GM23338 (cell line): ENCODE results near the gene NRXN2. TPM values are rescaled to one million over a fixed set of nuclear protein-coding genes. Genes with fewer than 3 reads are reported as not detected.

Source experiments
- ATAC-seq: fragments of 200-7000 bp; cut with Tn5 transposase; 3 replicates; pipeline ENCODE4 v1.9.1; 2020
- DNase-seq: peaks from one replicate; pipeline ENCODE4 v3.0.0-alpha.2; 2015; ENCODE audit warnings: low spot score
- H2AFZ ChIP-seq: fragments of 200-600 bp; sonication (generic); 2 replicates; pipeline ENCODE4 v1.8.0; 2016; ENCODE audit warnings: antibody characterized with exemption, mild to moderate bottlenecking, moderate library complexity
- H3F3A ChIP-seq: fragments of 200-600 bp; sonication (generic); replicated peaks from 2 replicates; pipeline ENCODE4 v1.8.0; 2017; ENCODE audit warnings: antibody characterized with exemption, mixed run types, low read depth
- H3K27ac ChIP-seq: fragments of 200-600 bp; sonication (generic); 2 replicates; pipeline ENCODE4 v1.6.1; 2016; ENCODE audit warnings: low read depth
- H3K27me3 ChIP-seq: fragments of 200-600 bp; sonication (generic); 2 replicates; pipeline ENCODE4 v1.8.0; 2016; ENCODE audit warnings: mild to moderate bottlenecking, mixed run types, moderate library complexity; ENCODE audit not compliant: insufficient read depth
- H3K36me3 ChIP-seq: fragments of 200-600 bp; sonication (generic); 2 replicates; pipeline ENCODE4 v1.8.0; 2016; ENCODE audit warnings: mild to moderate bottlenecking; ENCODE audit not compliant: insufficient read depth
- H3K4me1 ChIP-seq: fragments of 200-600 bp; sonication (generic); 2 replicates; pipeline ENCODE4 v1.8.0; 2016; ENCODE audit warnings: mild to moderate bottlenecking, moderate library complexity; ENCODE audit not compliant: insufficient read depth
- H3K4me2 ChIP-seq: fragments of 200-600 bp; sonication (generic); 2 replicates; pipeline ENCODE4 v1.7.1; 2017; ENCODE audit warnings: mixed run types
- H3K4me3 ChIP-seq: fragments of 200-600 bp; sonication (generic); 2 replicates; pipeline ENCODE4 v1.6.1; 2016; ENCODE audit warnings: mixed run types
- H3K79me2 ChIP-seq: fragments of 200-600 bp; sonication (generic); replicated peaks from 2 replicates; pipeline ENCODE4 v1.8.0; 2017; ENCODE audit warnings: mild to moderate bottlenecking; ENCODE audit not compliant: insufficient read depth
- H3K9me2 ChIP-seq: fragments of 200-600 bp; sonication (generic); 2 replicates; pipeline ENCODE4 v1.8.0; 2017; ENCODE audit not compliant: insufficient read depth
- H4K20me1 ChIP-seq: fragments of 200-600 bp; sonication (generic); replicated peaks from 2 replicates; pipeline ENCODE4 v1.8.0; 2017; ENCODE audit warnings: mild to moderate bottlenecking; ENCODE audit not compliant: insufficient read depth
- H3K27ac Mint-ChIP-seq: 2 replicates; pipeline ENCODE4 v1.8.0; 2020; ENCODE audit warnings: inconsistent platforms, mild to moderate bottlenecking, moderate library complexity, mixed read lengths
- H3K27me3 Mint-ChIP-seq: 3 replicates; pipeline ENCODE4 v1.8.0; 2022; ENCODE audit warnings: low read depth, mild to moderate bottlenecking, moderate library complexity, mixed read lengths, inconsistent platforms; ENCODE audit not compliant: insufficient read depth, poor library complexity
- H3K36me3 Mint-ChIP-seq: 3 replicates; pipeline ENCODE4 v1.8.0; 2021; ENCODE audit warnings: low read depth, mild to moderate bottlenecking, inconsistent platforms, moderate library complexity, mixed read lengths
- H3K4me1 Mint-ChIP-seq: 3 replicates; pipeline ENCODE4 v1.8.0; 2020; ENCODE audit warnings: mild to moderate bottlenecking, inconsistent platforms, mixed read lengths
- H3K4me3 Mint-ChIP-seq: 3 replicates; pipeline ENCODE4 v1.8.0; 2021; ENCODE audit warnings: moderate library complexity, mild to moderate bottlenecking, inconsistent platforms, mixed read lengths
- H3K9me3 Mint-ChIP-seq: 3 replicates; pipeline ENCODE4 v1.8.0; 2020; ENCODE audit warnings: moderate library complexity, mild to moderate bottlenecking, inconsistent platforms, mixed read lengths
- EZH2 ChIP-seq: fragments of 200-600 bp; sonication (generic); IDR thresholded peaks from one replicate; pipeline ENCODE4 v1.8.0; 2017; ENCODE audit warnings: antibody characterized with exemption, mild to moderate bottlenecking, low read depth; ENCODE audit not compliant: unreplicated experiment
- POLR2AphosphoS5 ChIP-seq: IDR thresholded peaks from 2 replicates; pipeline ENCODE4 v1.6.1; 2016; ENCODE audit warnings: antibody characterized with exemption, low read depth
- STAT1 ChIP-seq: IDR thresholded peaks from one replicate; pipeline ENCODE4 v1.6.1; 2016; ENCODE audit warnings: antibody characterized with exemption; ENCODE audit not compliant: unreplicated experiment
- polyA plus RNA-seq: library from polyadenylated mRNA; unstranded; fragments of >200 nt; fragmentation: Nextera tagmentation; extraction: Ambion mirVana; gene quantifications from 2 replicates; pipeline ENCODE4 v1.2.1, GENCODE V29; 2016
- total RNA-seq: library from RNA; depleted of rRNA; stranded (reverse); fragments of >200 nt; shearing (Covaris generic); gene quantifications from 2 replicates; pipeline ENCODE4 v1.2.3, GENCODE V29; 2014
- TF ChIP-seq, protein P1 (sequence below), 2 experiments: fragments of 200-600 bp in 1 of 2; sonication (generic) in 1 of 2; conservative IDR thresholded peaks; 2 replicates each; pipeline versions ENCODE4 v1.5.1 to v1.6.1; 2016 to 2017; ENCODE audit warnings: antibody characterized with exemption in 2 of 2, low read depth in 2 of 2, mild to moderate bottlenecking in 2 of 2, moderate library complexity in 1 of 2

Gene NRXN2
- total and polyA plus RNA-seq, 2 experiments from 2014 or later, result 3.4 to 17.0 TPM

DNA sequence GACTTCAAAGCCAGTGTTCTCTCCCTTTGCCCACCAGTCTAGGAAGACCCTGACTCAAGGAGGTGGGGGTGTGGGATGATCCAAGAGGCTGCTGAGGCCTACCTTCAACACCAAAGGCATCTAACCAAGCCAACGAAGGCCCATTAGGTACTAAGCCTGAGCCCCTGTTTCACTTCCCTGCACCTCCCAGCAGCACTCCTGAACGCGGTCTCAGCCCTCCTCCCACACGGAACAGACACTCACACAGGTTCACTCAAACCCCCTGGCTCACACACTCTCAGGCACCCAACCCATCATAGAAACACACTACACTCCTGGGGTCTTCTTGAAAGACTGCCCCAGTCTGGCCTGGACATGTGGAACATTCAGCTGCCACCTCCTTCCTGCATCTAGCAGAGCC, 91.3 kb downstream of the NRXN2 start (continued):
- TF ChIP-seq, protein P1, sequence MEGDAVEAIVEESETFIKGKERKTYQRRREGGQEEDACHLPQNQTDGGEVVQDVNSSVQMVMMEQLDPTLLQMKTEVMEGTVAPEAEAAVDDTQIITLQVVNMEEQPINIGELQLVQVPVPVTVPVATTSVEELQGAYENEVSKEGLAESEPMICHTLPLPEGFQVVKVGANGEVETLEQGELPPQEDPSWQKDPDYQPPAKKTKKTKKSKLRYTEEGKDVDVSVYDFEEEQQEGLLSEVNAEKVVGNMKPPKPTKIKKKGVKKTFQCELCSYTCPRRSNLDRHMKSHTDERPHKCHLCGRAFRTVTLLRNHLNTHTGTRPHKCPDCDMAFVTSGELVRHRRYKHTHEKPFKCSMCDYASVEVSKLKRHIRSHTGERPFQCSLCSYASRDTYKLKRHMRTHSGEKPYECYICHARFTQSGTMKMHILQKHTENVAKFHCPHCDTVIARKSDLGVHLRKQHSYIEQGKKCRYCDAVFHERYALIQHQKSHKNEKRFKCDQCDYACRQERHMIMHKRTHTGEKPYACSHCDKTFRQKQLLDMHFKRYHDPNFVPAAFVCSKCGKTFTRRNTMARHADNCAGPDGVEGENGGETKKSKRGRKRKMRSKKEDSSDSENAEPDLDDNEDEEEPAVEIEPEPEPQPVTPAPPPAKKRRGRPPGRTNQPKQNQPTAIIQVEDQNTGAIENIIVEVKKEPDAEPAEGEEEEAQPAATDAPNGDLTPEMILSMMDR (conservative IDR thresholded peaks at IDR 0.05; ENCODE audit: low read depth in 2 of 2), result no peak
- no peak for TF ChIP-seq STAT1
- no peak for TF ChIP-seq EZH2
- TF ChIP-seq POLR2AphosphoS5, result no peak

DNA sequence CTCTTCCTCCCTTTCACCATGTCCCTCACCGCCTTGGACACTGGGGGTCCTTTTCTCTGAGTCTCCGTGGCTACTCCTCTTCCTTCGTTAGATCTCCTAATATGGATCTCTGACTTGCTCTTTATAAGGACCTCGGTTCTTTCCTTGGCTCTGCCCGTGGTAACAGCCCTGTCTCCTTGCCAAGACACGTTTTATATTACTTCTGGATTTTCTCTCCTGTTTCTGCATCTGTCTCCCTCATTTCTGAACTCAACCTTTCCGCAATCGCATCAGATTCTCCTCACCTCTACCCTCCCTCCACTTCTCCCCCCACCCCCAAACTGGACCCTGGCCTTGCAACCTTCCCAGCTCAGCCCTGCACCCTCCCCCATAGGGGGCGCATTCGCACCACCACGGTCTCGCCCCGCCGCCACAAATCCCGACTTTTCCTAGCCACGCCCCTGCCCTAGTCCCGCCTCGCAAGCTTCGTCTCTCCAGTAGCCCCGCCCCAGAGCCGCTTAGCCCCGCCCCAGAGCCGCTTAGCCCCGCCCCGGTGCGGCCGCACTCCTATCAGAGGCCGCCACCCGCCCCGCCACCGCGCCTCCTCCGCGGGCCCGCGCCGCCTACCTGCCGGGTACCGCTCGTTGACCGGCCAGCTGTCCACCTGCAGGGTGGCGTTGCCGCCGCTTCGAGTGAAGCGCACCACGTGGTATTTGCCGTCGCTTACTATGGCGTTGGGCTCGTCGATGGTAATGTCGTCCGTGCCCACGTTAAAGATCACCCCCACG, 93.0 kb downstream of the NRXN2 start:
- TF ChIP-seq, protein P1 (conservative IDR thresholded peaks at IDR 0.05; ENCODE audit: low read depth in 2 of 2), result peak; percentile 67 to 86
- TF ChIP-seq STAT1, result no peak
- Histone ChIP-seq H2AFZ (no peak overlapping the region; the same call in 1 of the 2 replicates), H3K4me3 (peak overlapping the region; percentile 47; the same call in 1 of the 2 replicates)

GRCh38 chr11:64629103-64629502, 93.9 kb downstream of the NRXN2 start:
- DNase-seq, result no peak
- no peaks in the 10 kb centered on the region for H3K9me2 ChIP-seq

More for the DNA sequence above, 93.0 kb downstream of the NRXN2 start:
- H3K4me1 Mint-ChIP-seq, result peaks cover 23% of the 10 kb centered on the region
- Histone ChIP-seq H3K79me2 (no peaks in the 10 kb centered on the region), H4K20me1 (no peaks in the 10 kb centered on the region; the same call in 1 of the 2 replicates), H3K4me1 (peaks cover 8% of the 10 kb centered on the region), H3K27ac (no peak overlapping the region), H3K4me2 (peak overlapping the region; percentile 67; the same call in 1 of the 2 replicates), H3K36me3 (no peaks in the 10 kb centered on the region), H3F3A (0 out of 2 replicates have a peak, but pooled peaks cover 3% of the 10 kb centered on the region), H3K9me2 (no peaks in the 10 kb centered on the region), H3K27me3 (peaks cover 9% of the 10 kb centered on the region)
- H3K4me3 Mint-ChIP-seq, result no peak overlapping the region; the same call in 2 of the 3 replicates
- H3K9me3 Mint-ChIP-seq, result no peaks in the 10 kb centered on the region
- no peak overlapping the region for H3K27ac Mint-ChIP-seq
- peak; percentile 86 for ATAC-seq
- DNase-seq, result peak; percentile 98
- H3K36me3 Mint-ChIP-seq, result peaks cover 6% of the 10 kb centered on the region; the same call in 1 of the 3 replicates
- peaks cover 12% of the 10 kb centered on the region for H3K27me3 Mint-ChIP-seq

More at GRCh38 chr11:64629103-64629502, 93.9 kb downstream of the NRXN2 start:
- Mint-ChIP-seq H3K27me3 (peaks cover 6% of the 10 kb centered on the region), H3K9me3 (no peaks in the 10 kb centered on the region), H3K4me1 (peaks cover 23% of the 10 kb centered on the region), H3K4me3 (no peak overlapping the region; the same call in 2 of the 3 replicates), H3K27ac (no peak overlapping the region), H3K36me3 (peaks cover 6% of the 10 kb centered on the region; the same call in 1 of the 3 replicates)
- peaks cover 9% of the 10 kb centered on the region for H3K27me3 ChIP-seq
- no peaks in the 10 kb centered on the region for H3K36me3 ChIP-seq
- peaks cover 8% of the 10 kb centered on the region for H3K4me1 ChIP-seq
- no peaks in the 10 kb centered on the region for H3K79me2 ChIP-seq
- no peak overlapping the region for H3K27ac ChIP-seq
- no peak for TF ChIP-seq POLR2AphosphoS5
- H3K4me3 ChIP-seq, result no peak overlapping the region
- H3F3A ChIP-seq, result 0 out of 2 replicates have a peak, but pooled peaks cover 3% of the 10 kb centered on the region
- H3K4me2 ChIP-seq, result no peak overlapping the region
- H2AFZ ChIP-seq, result no peak overlapping the region
- no peak for ATAC-seq
- H4K20me1 ChIP-seq, result no peaks in the 10 kb centered on the region; the same call in 1 of the 2 replicates
